HL-60/S4 treated with retinoic acid at 250 ng/mL for 4 days and 3 days (cell line): Measurements from ENCODE around the gene PTPRK.
"Not testable (repeated sequence)": the region's sequence is repeated elsewhere in the genome, so short reads cannot be mapped to it uniquely, and the experiment has no call there.

Experiments used
- in situ Hi-C: fragments of 300-500 bp; cut with MboI; formaldehyde crosslinking; loops from 2 replicates; pipeline ENCODE4 v1.7.0; 2022; ENCODE audit warnings: low sequenced_read_pairs

The PTPRK gene

GRCh38 chr6:128446497-128446896 lies 73.9 kb downstream of the PTPRK start:
- in situ Hi-C loops: no loop called here

DNA sequence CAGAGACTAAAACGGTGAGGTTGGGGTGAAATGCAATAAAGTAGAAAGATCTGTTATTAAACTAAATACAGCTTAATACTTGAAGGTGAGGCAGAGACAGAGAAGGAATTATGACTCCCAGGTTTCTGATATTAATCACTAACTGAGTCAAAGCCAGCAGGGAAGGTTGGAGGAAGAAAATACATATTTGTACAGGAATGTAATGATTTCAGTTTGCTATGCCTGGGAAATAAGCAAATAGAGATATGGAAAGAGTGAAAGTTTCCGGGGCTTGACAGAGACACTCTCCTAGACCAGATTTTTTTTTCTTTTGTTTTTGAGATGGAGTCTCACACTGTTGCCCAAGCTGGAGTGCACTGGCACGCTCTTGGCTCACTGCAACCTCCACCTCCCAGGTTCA lies 76.8 kb downstream of the PTPRK start:
- in situ Hi-C loops: no loop called here

- in situ Hi-C loops: no loop called here
Measured at GRCh38 chr6:128439627-128440026, 80.8 kb downstream of the PTPRK start.

- in situ Hi-C loops: no loop called here
Measured at GRCh38 chr6:128438393-128438792, 82.0 kb downstream of the PTPRK start.

- in situ Hi-C loops: no loop called here
Measured at GRCh38 chr6:128437685-128438084, 82.7 kb downstream of the PTPRK start.

- in situ Hi-C loops: not testable (repeated sequence)
Measured at GRCh38 chr6:128434752-128435151, 85.6 kb downstream of the PTPRK start.

DNA sequence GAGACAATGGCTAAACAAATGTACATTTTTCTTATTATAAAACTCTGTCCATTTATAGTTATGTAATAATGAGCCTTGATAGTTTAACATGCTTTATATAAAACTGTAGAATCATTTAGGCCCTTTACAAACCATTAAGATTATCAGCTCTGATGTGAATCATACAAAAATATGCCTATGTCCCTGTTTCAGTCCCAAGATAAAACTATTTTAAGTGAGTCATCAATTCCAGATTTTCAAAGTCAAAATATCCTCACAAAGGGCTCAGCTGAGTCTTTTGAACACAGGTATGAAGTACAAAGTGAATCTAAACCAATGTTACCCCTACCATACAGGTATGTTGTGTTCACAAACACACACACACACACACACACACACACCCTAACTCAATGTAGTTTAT lies 88.0 kb downstream of the PTPRK start:
- in situ Hi-C loops: no loop called here

GRCh38 chr6:128427139-128427538 lies 93.3 kb downstream of the PTPRK start:
- in situ Hi-C loops: no loop called here

- in situ Hi-C loops: no loop called here
Measured at GRCh38 chr6:128425856-128426255, 94.5 kb downstream of the PTPRK start.

- in situ Hi-C loops: no loop called here
Measured at GRCh38 chr6:128422871-128423270, 97.5 kb downstream of the PTPRK start.

- in situ Hi-C loops: no loop called here
Measured at GRCh38 chr6:128422200-128422599, 98.2 kb downstream of the PTPRK start.

DNA sequence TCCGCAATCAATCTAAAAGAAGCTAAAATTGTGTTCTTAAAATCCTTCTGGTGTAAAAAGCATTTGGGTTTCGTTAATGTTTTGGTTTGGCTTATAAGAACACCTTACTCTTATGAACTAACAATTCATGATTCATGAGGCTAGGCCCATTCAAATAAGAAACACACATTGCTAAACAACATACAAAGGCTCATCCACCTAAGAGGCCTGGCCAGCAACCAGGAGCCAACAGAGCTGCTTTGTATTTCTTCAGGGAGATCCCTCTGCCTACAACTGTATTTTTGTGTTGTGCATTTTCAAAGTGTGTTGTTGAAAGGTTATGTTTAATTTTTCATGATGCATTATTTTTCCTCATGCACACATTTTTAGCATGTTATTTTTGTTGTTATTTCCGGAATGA lies 98.6 kb downstream of the PTPRK start:
- in situ Hi-C loops: no loop called here

GRCh38 chr6:128417698-128418097 lies 102.7 kb downstream of the PTPRK start:
- in situ Hi-C loops: no loop called here

GRCh38 chr6:128415387-128415786 lies 105.0 kb downstream of the PTPRK start:
- in situ Hi-C loops: no loop called here

DNA sequence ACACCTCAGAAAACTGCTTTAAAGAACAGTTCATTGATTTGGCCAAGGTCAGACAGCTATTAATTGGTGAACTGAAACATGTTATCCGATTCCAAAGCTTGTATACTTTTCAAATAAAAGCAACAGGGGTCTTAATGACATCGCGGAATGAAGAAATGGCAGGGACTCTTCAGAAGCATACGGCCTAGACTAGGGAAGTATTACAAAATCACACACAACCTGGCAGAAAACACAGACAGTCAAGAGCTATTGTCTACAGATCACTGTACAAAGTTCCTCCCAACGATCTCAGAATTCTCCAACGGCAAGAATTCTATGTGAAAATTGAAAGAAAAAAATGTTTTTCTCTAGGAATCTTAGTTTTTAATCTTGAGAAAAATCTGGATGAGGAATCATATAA lies 105.5 kb downstream of the PTPRK start:
- in situ Hi-C loops: no loop called here

- in situ Hi-C loops: no loop called here
Measured at GRCh38 chr6:128413291-128413690, 107.1 kb downstream of the PTPRK start.

DNA sequence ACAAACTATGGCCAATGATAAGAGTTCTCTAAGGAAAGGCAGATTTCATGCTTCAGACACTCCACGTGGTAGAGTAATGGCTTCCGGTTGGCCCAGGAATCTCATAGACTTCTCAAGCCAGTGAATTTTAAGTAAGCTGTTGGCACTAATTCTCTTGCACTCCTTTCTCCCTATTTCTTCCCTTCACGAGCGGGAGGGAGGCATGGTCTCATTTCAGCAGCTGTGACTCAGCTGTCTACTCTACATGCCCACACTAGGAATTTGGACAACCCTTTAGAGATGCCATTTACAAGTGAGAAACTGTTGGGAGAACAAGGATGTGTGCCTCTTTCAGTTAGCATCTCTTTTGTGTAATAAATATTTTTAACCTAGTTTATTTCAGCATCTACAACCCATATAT lies 107.7 kb downstream of the PTPRK start:
- in situ Hi-C loops: no loop called here

DNA sequence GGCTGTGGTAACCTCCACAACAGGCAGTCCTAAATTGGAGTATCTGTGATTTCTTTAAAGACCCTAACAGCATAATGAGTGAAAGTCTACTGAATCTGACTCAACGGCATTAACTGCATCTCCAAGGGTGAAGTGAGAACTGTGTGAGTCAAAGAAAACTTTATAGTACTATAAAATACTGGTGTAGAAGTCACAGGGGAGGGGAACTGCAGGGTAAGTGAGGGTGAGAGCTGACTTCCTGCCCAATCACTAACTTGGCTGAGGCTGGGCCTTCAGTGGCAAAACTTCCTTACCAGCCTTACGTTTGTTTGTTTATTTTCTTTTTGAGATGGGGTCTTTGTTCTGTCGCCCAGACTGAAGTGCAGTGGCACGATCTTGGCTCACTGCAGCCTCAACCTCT lies 109.8 kb downstream of the PTPRK start:
- in situ Hi-C loops: no loop called here

GRCh38 chr6:128409003-128409402 lies 111.4 kb downstream of the PTPRK start:
- in situ Hi-C loops: no loop called here

- in situ Hi-C loops: no loop called here
Measured at GRCh38 chr6:128406453-128406852, 113.9 kb downstream of the PTPRK start.

- in situ Hi-C loops: no loop called here
Measured at GRCh38 chr6:128403618-128404444, 116.6 kb downstream of the PTPRK start.

DNA sequence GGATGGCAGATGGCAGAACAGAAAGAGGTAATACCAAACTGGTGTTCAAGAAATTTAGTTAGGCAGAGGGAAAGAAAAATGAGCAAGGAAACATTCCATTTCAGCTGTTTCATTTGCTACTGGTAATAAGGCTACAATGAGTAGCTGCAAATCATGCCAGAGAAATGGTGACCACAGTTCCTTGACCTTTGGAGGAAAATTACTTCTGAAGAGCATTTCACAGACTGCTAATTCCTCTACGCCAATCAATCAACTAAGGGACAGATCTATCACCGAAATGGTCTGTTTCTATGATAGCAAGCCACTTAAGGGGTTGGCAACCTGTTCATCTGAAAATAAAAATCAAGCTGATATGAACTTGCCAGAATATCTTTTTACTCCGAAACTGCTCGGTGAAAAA lies 119.5 kb downstream of the PTPRK start:
- in situ Hi-C loops: no loop called here

DNA sequence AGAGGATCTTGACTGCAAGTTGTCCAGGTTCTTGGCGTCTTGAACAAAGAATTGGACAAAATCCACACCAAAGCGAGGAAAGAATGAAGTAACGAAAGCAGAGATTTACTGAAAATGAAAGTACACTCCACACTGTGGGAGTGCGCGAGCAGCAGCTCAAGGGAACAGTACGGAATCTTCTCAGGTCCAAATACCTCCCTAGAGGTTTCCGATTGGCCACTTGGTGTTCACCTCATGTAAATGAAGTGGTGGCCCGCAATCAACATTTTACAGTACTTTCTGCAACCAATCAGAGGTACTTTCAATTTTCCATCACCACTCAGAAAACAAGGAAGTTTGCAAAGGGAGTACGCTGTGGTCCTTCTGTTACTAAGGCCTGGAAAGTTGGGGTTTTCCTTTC lies 122.4 kb downstream of the PTPRK start:
- in situ Hi-C loops: no loop called here
